Measurements from ENCODE around the gene PGAP6.

PGAP6 gene

DNA sequence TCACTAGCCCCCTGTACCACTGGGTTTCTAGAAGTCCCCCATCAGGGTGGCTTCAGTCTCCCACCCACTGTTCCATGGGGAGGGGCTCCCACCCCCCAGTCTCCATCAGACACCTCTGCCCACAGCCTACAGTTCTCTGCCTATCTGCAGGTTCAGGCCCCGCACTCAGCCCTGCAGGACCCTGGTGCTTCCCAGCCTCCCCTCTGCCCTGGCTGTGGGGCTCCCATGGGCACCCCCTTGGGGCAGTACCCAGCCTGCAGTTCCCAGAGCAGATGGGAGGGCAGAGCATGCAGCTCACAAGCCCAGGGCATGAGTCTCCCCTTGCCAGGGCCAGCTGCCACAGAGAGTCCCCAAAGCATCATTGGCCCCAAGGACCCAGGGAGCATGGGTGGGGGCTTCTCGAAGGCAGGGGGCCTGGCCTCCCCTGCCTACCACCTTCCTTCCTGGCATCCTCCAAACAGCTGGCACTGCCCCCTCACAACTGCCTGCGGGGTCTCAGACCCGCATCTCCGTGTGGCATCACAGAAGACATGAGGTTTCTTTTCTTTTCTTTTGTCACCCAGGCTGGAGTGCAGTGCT lies 8.7 kb downstream of the PGAP6 start:
- H3K9ac ChIP-seq (ENCODE audit: low read length) = no peak overlapping the region
- no peaks in the 10 kb centered on the region for H3K27me3 ChIP-seq (ENCODE audit: control insufficient read depth, insufficient read depth, low read length)
- H3K27ac ChIP-seq (ENCODE audit: low read depth, low read length) = no peak overlapping the region
- peaks cover 27% of the 10 kb centered on the region for H3K36me3 ChIP-seq (ENCODE audit: control insufficient read depth, insufficient read depth, low read length)
- H3K4me1 ChIP-seq (ENCODE audit: control insufficient read depth, insufficient read depth, low read length) = peaks cover 9% of the 10 kb centered on the region
- H3K4me3 ChIP-seq (ENCODE audit: low read length) = no peak overlapping the region

DNA sequence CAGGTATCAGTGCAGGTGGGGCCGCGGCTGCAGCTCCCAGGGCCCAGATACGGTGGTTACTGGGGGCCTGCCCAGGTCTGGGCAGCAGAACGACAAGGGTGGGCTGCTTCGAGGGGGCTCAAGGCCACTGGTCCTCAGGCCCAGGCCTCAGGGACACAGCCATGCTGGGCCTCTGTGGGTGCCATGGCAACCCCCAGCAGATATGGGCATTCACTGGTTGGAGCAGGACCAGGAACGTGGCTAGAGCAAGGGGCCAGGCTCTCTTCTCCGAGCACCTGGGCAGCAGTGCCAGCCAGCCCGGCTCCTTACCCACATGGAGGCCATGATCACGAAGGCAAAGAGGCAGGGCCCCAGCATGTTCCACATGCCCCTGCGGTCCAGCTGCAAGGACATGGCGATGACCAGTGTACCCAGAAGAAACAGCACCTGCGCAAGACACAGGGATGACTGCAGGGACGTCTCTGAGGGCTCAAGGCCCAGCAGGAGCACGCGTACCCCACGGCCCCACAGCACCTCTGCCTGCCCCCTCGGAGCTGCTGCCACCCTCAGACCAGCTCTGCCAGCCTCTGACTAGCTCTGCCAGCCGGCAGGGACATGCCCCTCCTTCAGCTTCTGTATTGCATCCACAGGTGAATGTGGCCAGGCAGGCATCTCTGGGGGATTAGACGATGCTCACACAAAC lies 9.3 kb downstream of the PGAP6 start:
- H3K27me3 ChIP-seq (ENCODE audit: control insufficient read depth, insufficient read depth, low read length) = no peaks in the 10 kb centered on the region
- no peak overlapping the region for H3K27ac ChIP-seq (ENCODE audit: low read depth, low read length)
- H3K4me1 ChIP-seq (ENCODE audit: control insufficient read depth, insufficient read depth, low read length) = peaks cover 9% of the 10 kb centered on the region
- no peak overlapping the region for H3K9ac ChIP-seq (ENCODE audit: low read length)
- no peak overlapping the region for H3K4me3 ChIP-seq (ENCODE audit: low read length)
- peaks cover 34% of the 10 kb centered on the region for H3K36me3 ChIP-seq (ENCODE audit: control insufficient read depth, insufficient read depth, low read length)

DNA sequence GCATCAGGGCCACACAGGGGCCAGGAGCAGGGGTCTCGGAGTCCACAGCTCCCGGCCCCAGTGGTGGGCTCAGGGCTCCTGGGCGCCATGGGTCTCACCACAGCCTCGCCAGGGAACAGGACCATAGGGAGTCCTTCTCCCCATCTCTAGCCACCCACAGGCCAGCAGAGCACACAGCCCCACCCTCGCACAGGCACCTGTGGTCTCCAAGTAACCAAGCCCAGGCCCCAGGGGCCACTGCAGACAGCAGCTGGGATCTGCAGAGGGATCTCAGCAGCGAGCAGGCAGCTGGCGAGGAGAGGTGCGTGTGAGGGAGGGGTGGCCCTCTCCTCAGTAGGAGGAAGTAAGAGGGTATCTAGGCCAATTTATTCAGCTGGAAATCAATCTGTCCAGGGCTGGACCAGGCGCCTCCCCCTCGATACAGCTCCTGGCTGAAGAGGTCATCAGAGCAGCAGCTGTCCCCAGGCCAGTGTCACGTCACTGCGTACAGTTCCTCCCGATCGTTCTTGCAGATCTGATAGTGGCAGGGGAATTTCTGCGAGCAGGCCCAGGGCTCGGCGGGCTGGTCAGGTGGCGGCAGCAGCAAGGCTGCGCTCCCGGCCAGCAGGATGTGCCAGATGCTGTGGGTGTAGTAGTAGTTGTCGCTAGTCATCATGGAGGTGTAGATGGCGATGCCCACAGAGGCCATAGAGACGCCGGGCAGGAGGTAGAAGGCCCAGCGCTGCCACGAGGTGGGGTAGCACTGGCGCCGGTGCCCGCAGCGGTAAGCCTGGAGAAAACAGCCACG lies 10.1 kb downstream of the PGAP6 start:
- no peak overlapping the region for H3K27ac ChIP-seq (ENCODE audit: low read depth, low read length)

DNA sequence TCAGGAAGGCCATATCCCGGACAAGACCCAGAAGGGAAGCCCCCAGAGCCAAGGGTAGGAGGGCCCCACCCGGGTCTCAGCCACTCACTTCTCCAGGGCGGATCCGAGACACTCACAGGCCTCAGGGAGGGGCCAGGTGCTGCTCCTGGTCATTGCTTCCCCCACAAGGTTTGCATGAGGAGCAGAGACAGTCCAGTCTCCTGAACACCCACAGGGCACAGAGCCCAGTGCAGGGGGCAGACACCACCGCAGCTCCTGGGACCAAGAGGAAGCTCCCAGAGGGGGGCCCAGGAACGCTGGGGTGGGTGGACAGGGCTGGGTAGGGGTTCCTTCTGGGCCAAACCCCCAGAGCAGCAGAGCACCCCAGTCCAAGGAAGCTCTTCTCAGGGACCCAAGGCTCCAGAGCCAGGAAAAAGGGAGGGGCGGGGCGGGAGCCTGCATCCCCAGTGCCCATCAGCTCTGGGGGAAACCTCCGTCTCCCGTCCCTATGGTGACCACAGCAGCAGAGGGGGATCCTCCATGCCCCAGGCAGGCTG lies 10.7 kb downstream of the PGAP6 start:
- Histone ChIP-seq H3K36me3 (ENCODE audit: control insufficient read depth, insufficient read depth, low read length) (peaks cover 31% of the 10 kb centered on the region), H3K27ac (ENCODE audit: low read depth, low read length) (peak overlapping the region; percentile 4), H3K4me3 (ENCODE audit: low read length) (peak overlapping the region; percentile 5), H3K9ac (ENCODE audit: low read length) (no peak overlapping the region), H3K27me3 (ENCODE audit: control insufficient read depth, insufficient read depth, low read length) (no peaks in the 10 kb centered on the region), H3K4me1 (ENCODE audit: control insufficient read depth, insufficient read depth, low read length) (peaks cover 9% of the 10 kb centered on the region)

More for the DNA sequence above, 10.1 kb downstream of the PGAP6 start:
- peaks cover 9% of the 10 kb centered on the region for H3K4me1 ChIP-seq (ENCODE audit: control insufficient read depth, insufficient read depth, low read length)
- H3K27me3 ChIP-seq (ENCODE audit: control insufficient read depth, insufficient read depth, low read length) = no peaks in the 10 kb centered on the region
- H3K4me3 ChIP-seq (ENCODE audit: low read length) = no peak overlapping the region
- H3K36me3 ChIP-seq (ENCODE audit: control insufficient read depth, insufficient read depth, low read length) = peaks cover 34% of the 10 kb centered on the region
- H3K9ac ChIP-seq (ENCODE audit: low read length) = no peak overlapping the region

DNA sequence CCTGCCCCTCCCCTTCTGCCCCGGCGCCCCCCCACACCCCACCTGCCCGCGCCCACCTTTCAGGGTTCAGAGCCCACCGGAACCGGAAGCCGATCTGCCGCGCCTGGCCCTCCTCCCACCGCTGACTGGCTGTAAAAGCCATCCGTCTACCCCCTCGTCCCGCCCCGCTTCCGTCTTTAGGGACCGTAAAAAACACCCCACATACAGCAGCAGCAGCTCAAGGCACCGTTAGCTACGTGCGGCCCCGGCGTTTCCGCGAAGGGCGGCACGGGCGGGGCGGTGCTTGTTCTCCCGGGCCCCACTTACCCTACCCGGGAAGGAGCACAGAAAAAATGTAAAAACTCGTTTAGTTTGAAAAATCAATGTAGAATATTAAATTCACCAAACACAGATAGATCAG lies 11.3 kb downstream of the PGAP6 start, which contains the start of gene MRPL28:
TSS of gene MRPL28 (minus strand) at position 96 of the 400 bp plus-strand sequence. CDS start 320 bp downstream, outside the sequence.
- no peaks in the 10 kb centered on the region for H3K27me3 ChIP-seq (ENCODE audit: control insufficient read depth, insufficient read depth, low read length)
- peaks cover 9% of the 10 kb centered on the region for H3K4me1 ChIP-seq (ENCODE audit: control insufficient read depth, insufficient read depth, low read length)
- peak within 1 kb of the TSS; percentile 41 for H3K4me3 ChIP-seq (ENCODE audit: low read length)
- H3K9ac ChIP-seq (ENCODE audit: low read length) = no peak within 1 kb of the TSS
- peak within 1 kb of the TSS; percentile 4 for H3K27ac ChIP-seq (ENCODE audit: low read depth, low read length)
- peaks cover 29% of the 10 kb centered on the region for H3K36me3 ChIP-seq (ENCODE audit: control insufficient read depth, insufficient read depth, low read length)

DNA sequence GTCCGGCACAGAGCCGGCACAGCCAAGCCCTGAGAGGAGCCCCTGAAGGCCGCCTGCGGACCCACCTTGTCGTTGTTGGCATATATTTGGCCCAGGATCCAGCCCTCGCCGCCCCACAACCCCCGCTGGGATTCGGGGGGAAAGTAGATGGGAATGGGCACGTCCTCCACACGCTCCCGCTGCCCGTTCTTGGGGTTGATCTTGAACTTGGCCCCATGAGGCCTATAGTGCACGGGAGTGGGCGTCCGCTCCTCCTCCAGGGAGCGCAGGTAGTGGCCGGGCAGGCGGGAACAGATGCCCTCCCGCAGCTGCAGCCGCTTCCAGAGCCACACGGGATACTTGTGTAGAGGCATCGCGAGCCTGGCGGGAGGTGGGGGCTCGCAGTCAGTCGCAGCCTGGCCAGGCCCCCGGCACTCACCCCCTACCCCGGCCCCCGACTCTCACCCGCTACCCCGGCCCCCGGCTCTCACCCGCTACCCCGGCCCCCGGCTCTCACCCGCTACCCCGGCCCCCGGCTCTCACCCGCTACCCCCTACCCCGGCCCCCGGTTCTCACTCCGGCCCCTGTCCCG lies 11.8 kb downstream of the PGAP6 start:
- no peaks in the 10 kb centered on the region for H3K27me3 ChIP-seq (ENCODE audit: control insufficient read depth, insufficient read depth, low read length)
- peaks cover 29% of the 10 kb centered on the region for H3K36me3 ChIP-seq (ENCODE audit: control insufficient read depth, insufficient read depth, low read length)
- no peak overlapping the region for H3K27ac ChIP-seq (ENCODE audit: low read depth, low read length)
- peaks cover 9% of the 10 kb centered on the region for H3K4me1 ChIP-seq (ENCODE audit: control insufficient read depth, insufficient read depth, low read length)
- peak overlapping the region; percentile 41 for H3K4me3 ChIP-seq (ENCODE audit: low read length)
- H3K9ac ChIP-seq (ENCODE audit: low read length) = no peak overlapping the region

DNA sequence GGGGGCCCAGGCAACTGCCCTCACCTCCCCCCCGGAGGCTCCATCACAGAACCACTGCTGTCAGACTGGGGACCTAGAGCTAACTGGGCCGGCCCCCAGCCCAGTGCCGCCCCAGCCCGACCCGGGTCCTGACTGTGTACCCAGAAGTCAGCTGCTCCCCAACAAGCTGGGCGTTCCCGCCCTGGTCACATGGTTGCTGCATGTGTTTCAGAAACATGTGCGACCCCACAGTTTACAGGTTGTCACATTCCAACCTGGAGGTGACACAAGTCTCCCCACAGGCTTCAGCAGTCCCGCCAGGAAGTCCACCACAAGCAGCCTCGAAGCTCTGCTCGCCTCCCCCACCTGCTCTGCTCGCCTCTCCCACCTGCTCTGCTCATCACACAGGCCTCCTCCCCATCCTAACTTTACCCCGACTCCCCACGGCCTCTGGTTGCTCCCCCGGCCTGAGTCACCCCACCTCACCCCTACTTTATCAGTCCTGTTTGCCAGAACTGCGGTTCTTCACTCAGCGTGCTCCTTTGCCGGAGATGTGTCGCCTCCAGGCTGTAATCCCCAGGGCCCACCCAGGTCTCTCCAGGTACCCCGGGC lies 12.4 kb downstream of the PGAP6 start:
- H3K9ac ChIP-seq (ENCODE audit: low read length) = no peak overlapping the region
- H3K27me3 ChIP-seq (ENCODE audit: control insufficient read depth, insufficient read depth, low read length) = no peaks in the 10 kb centered on the region
- H3K4me1 ChIP-seq (ENCODE audit: control insufficient read depth, insufficient read depth, low read length) = peaks cover 9% of the 10 kb centered on the region
- H3K4me3 ChIP-seq (ENCODE audit: low read length) = peak overlapping the region; percentile 41
- no peak overlapping the region for H3K27ac ChIP-seq (ENCODE audit: low read depth, low read length)
- H3K36me3 ChIP-seq (ENCODE audit: control insufficient read depth, insufficient read depth, low read length) = peaks cover 23% of the 10 kb centered on the region

DNA sequence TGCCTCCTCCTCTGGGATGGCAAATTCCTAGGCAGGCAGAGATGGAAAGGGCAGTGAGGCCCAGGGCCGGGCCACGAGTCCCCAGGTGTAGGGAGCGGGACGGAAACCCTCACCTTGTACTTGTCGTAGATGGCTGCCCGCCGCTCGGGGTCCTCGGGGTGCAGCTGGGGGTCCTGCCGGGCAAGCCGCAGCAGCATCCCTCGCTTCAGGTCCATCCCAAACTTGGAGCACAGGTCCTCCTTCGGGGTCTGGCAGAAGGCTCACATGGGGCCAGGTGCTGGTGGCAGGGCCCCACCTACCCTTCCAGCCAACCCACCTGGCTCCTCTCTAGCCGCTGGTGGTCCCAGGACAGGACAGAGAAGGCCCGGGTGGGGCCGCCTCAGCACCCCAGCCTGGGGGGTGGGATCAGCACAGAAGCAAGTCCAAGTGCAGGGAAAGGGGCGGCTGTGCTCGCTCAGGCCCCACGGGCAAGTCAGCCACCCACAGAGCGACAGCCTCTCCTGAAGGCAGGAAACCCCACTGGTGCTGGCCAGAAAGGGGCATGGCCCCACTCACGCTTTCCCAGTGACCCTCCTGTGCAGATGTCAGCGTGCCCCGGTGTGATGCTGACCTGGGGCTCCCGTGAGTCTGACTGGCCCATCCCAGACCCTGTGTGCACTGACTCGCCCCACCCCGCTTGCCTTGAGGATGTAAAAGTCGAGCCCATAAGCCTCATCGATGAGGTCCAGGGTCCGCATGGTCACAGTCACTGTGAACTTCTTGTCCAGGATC lies 13.2 kb downstream of the PGAP6 start:
- H3K36me3 ChIP-seq (ENCODE audit: control insufficient read depth, insufficient read depth, low read length) = peaks cover 20% of the 10 kb centered on the region
- no peak overlapping the region for H3K4me3 ChIP-seq (ENCODE audit: low read length)
- no peak overlapping the region for H3K27ac ChIP-seq (ENCODE audit: low read depth, low read length)
- H3K27me3 ChIP-seq (ENCODE audit: control insufficient read depth, insufficient read depth, low read length) = peaks cover 4% of the 10 kb centered on the region
- no peak overlapping the region for H3K9ac ChIP-seq (ENCODE audit: low read length)
- peaks cover 9% of the 10 kb centered on the region for H3K4me1 ChIP-seq (ENCODE audit: control insufficient read depth, insufficient read depth, low read length)

DNA sequence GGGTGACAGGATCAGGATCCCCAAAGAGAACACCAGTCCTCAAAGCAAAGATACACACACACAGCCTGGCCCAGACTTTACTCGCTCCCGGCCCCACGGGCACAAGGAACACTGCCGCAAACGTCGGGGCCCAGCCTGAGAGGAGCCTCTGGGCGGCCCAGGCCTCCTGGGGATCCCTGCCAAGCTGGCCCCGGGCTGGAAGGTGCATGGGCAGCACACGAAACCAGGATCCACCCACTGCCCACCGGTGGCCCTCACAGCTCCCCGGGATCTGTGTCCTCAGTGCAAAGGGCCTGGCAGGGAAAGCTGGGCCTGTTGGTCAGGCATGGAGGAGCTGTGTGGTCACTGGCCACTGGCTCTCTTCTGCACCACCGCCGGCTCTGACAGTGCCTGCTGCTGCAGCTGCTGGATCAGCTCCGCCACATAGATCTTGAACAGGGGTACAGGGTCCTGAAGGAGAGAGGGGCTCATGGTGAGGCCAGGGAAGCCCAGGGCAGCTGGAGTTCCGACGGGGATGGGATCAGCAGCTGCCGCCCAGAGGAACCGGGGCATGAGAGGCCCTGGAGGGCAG lies 14.4 kb downstream of the PGAP6 start:
- H3K4me3 ChIP-seq (ENCODE audit: low read length) = no peak overlapping the region
- H3K9ac ChIP-seq (ENCODE audit: low read length) = no peak overlapping the region
- H3K27me3 ChIP-seq (ENCODE audit: control insufficient read depth, insufficient read depth, low read length) = peaks cover 4% of the 10 kb centered on the region
- H3K36me3 ChIP-seq (ENCODE audit: control insufficient read depth, insufficient read depth, low read length) = peaks cover 16% of the 10 kb centered on the region
- H3K27ac ChIP-seq (ENCODE audit: low read depth, low read length) = no peak overlapping the region
- H3K4me1 ChIP-seq (ENCODE audit: control insufficient read depth, insufficient read depth, low read length) = peaks cover 9% of the 10 kb centered on the region

DNA sequence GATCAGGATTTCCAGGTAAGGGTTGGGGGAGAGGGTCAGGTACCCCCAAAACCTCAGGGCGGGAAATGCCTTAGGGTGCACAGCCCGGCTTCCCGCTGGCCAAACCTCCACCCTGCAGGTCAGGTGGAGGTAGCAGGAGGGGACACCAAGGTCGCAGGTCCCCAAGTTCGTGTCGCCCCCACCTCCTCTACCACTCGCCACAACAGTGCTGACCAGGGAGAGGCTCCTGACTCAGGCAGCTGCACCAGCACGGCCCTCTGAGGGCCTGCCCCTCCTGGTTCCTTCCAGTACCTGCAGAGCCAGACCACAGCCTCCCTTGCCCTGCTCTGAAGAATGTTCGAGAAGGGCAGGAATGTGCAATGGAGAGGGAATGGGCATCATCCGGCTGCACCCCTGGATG lies 15.3 kb downstream of the PGAP6 start:
- Histone ChIP-seq H3K27ac (ENCODE audit: low read depth, low read length) (no peak overlapping the region), H3K27me3 (ENCODE audit: control insufficient read depth, insufficient read depth, low read length) (peaks cover 4% of the 10 kb centered on the region), H3K36me3 (ENCODE audit: control insufficient read depth, insufficient read depth, low read length) (peaks cover 13% of the 10 kb centered on the region), H3K4me3 (ENCODE audit: low read length) (no peak overlapping the region), H3K4me1 (ENCODE audit: control insufficient read depth, insufficient read depth, low read length) (peaks cover 9% of the 10 kb centered on the region), H3K9ac (ENCODE audit: low read length) (no peak overlapping the region)

All from rectal smooth muscle tissue (tissue), 1 donor.